ENCODE measurements around the gene SCARB2. TPM values are rescaled to one million over a fixed set of nuclear protein-coding genes. Genes with fewer than 3 reads are reported as not detected.

The SCARB2 gene
- total RNA-seq, 2 experiments from 2014 or later: 34.4 to 36.0 TPM

GRCh38 chr4:76195326-76195725, 18.3 kb downstream of the SCARB2 start:
- peaks cover 20% of the 10 kb centered on the region for H3K4me1 ChIP-seq (ENCODE audit: insufficient read depth, low read length)
- peaks cover 4% of the 10 kb centered on the region for H3K9me3 Mint-ChIP-seq
- intact Hi-C loops (cut with DNase I, micrococcal nuclease): no loop called here

GRCh38 chr4:76194325-76194724, 19.3 kb downstream of the SCARB2 start:
- POLR2A ChIA-PET: no interaction called here
- Histone ChIP-seq H3K36me3 (ENCODE audit: insufficient read depth, low read length) (peaks cover 48% of the 10 kb centered on the region), H3K27me3 (ENCODE audit: control insufficient read depth in 1 of 2, insufficient read depth in 2 of 2, low read length in 2 of 2) (no peaks in the 10 kb centered on the region), H3K9me3 (ENCODE audit: control insufficient read depth in 1 of 2, insufficient read depth in 1 of 2, low read length in 2 of 2) (peaks cover 9 to 11% of the 10 kb centered on the region in 2 experiments), H3K4me1 (ENCODE audit: insufficient read depth, low read length) (peaks cover 13% of the 10 kb centered on the region), H3K27ac (ENCODE audit: low read depth in 1 of 2, low read length in 2 of 2) (no peak overlapping the region), H3K4me3 (ENCODE audit: low read length) (no peak overlapping the region)
- Mint-ChIP-seq H3K27me3 (no peaks in the 10 kb centered on the region), H3K4me3 (no peak overlapping the region), H3K9me3 (peaks cover 4% of the 10 kb centered on the region), H3K27ac (no peak overlapping the region), H3K4me1 (ENCODE audit: low read depth) (peaks cover 27% of the 10 kb centered on the region), H3K36me3 (ENCODE audit: low read depth) (peaks cover 74% of the 10 kb centered on the region)
- ATAC-seq (ENCODE audit: poor library complexity) (no peak), DNase-seq (peak in 2 of 14 experiments; percentile 29 to 48)
- intact Hi-C loops (cut with DNase I, micrococcal nuclease): no loop called here
- no peak for TF ChIP-seq CTCF (IDR thresholded peaks at IDR 0.05)
- CTCF ChIA-PET: interaction anchor here (1.3 kb wide), 1 partner anchor 15 kb away, joined by 6 read pairs; no protein-coding TSS in a partner anchor

More at GRCh38 chr4:76195326-76195725, 18.3 kb downstream of the SCARB2 start:
- H3K27me3 Mint-ChIP-seq: no peaks in the 10 kb centered on the region
- no peak overlapping the region for H3K27ac Mint-ChIP-seq
- TF ChIP-seq CTCF (IDR thresholded peaks at IDR 0.05): no peak
- peaks cover 64% of the 10 kb centered on the region for H3K36me3 Mint-ChIP-seq (ENCODE audit: low read depth)
- DNase-seq: no peak
- H3K4me1 Mint-ChIP-seq (ENCODE audit: low read depth): peaks cover 37% of the 10 kb centered on the region
- H3K9me3 ChIP-seq (ENCODE audit: control insufficient read depth in 1 of 2, insufficient read depth in 1 of 2, low read length in 2 of 2): peaks cover 9 to 11% of the 10 kb centered on the region in 2 experiments
- H3K4me3 Mint-ChIP-seq: no peak overlapping the region
- no peak overlapping the region for H3K27ac ChIP-seq (ENCODE audit: low read depth in 1 of 2, low read length in 2 of 2)
- no peak overlapping the region for H3K4me3 ChIP-seq (ENCODE audit: low read length)
- no peaks in the 10 kb centered on the region for H3K27me3 ChIP-seq (ENCODE audit: control insufficient read depth in 1 of 2, insufficient read depth in 2 of 2, low read length in 2 of 2)
- POLR2A ChIA-PET: no interaction called here
- H3K36me3 ChIP-seq (ENCODE audit: insufficient read depth, low read length): peaks cover 45% of the 10 kb centered on the region
- ATAC-seq (ENCODE audit: poor library complexity): no peak
- CTCF ChIA-PET: no interaction called here

- Histone ChIP-seq H3K9me3 (ENCODE audit: control insufficient read depth in 1 of 2, insufficient read depth in 1 of 2, low read length in 2 of 2) (peaks cover 9 to 11% of the 10 kb centered on the region in 2 experiments), H3K27ac (ENCODE audit: low read depth in 1 of 2, low read length in 2 of 2) (no peak overlapping the region), H3K4me3 (ENCODE audit: low read length) (no peak overlapping the region), H3K4me1 (ENCODE audit: insufficient read depth, low read length) (no peaks in the 10 kb centered on the region), H3K36me3 (ENCODE audit: insufficient read depth, low read length) (peaks cover 47% of the 10 kb centered on the region), H3K27me3 (ENCODE audit: control insufficient read depth in 1 of 2, insufficient read depth in 2 of 2, low read length in 2 of 2) (no peaks in the 10 kb centered on the region)
- H3K27me3 Mint-ChIP-seq: no peaks in the 10 kb centered on the region
- peaks cover 78% of the 10 kb centered on the region for H3K36me3 Mint-ChIP-seq (ENCODE audit: low read depth)
- no peak overlapping the region for H3K27ac Mint-ChIP-seq
- DNase-seq (no peak), ATAC-seq (ENCODE audit: poor library complexity) (no peak)
- CTCF ChIA-PET: interaction anchor here (1.2 kb wide), 1 partner anchor 8 kb away, joined by 3 read pairs; no protein-coding TSS in a partner anchor
- intact Hi-C loops (cut with DNase I, micrococcal nuclease): no loop called here
- POLR2A ChIA-PET: no interaction called here
- H3K4me1 Mint-ChIP-seq (ENCODE audit: low read depth): peaks cover 6% of the 10 kb centered on the region
- H3K9me3 Mint-ChIP-seq: peaks cover 4% of the 10 kb centered on the region
- no peak overlapping the region for H3K4me3 Mint-ChIP-seq
- no peak for TF ChIP-seq CTCF (IDR thresholded peaks at IDR 0.05)
These were observed 21.4 kb downstream of the SCARB2 start for GRCh38 chr4:76192236-76192635.

Measured in CD4-positive, alpha-beta T cell (primary cell).